Gastroesophageal sphincter (tissue), 3 donors: ENCODE results near the gene SLC38A3.

Experiments
- POLR2A ChIP-seq, 2 donors: fragments of 450-650 bp; IDR thresholded peaks; one replicate each; pipeline ENCODE4 v1.6.1; 2017; ENCODE audit warnings: antibody characterized with exemption in 2 of 2, mild to moderate bottlenecking in 2 of 2, moderate library complexity in 1 of 2
- POLR2AphosphoS5 ChIP-seq: sonication (generic); formaldehyde crosslinking; IDR thresholded peaks from one replicate; pipeline ENCODE4 v1.6.1; 2017; ENCODE audit warnings: antibody characterized with exemption
- TF ChIP-seq, protein P1 (sequence below), 4 experiments: fragments of 200-600 bp in 2 of 4; fragments of 450-650 bp in 2 of 4; sonication (generic) in 1 of 4; IDR thresholded peaks; one replicate each; pipeline ENCODE4 v1.5.1; 2017 to 2019; ENCODE audit warnings: antibody characterized with exemption in 4 of 4, mild to moderate bottlenecking in 2 of 4, moderate library complexity in 2 of 4

DNA sequence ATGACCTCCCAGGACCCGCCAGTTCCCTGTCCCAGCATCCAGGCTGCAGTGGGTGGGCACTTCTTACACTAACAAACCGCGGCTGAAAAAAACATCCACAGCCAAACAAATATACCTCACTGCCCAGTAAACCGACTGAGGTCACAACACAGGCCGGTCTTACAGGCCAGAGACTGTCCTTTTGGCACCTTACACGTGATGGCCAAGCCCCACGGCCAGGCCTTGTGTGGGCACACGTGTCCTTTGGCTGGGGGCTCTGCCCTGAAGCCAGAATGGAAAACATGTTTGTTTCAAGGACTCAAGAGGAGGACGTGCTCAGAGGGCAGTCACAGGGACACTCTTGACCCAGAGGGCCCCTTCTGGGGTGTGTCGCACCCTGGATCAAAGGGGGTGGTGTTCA, 9.8 kb downstream of the SLC38A3 start:
- TF ChIP-seq, protein P1, sequence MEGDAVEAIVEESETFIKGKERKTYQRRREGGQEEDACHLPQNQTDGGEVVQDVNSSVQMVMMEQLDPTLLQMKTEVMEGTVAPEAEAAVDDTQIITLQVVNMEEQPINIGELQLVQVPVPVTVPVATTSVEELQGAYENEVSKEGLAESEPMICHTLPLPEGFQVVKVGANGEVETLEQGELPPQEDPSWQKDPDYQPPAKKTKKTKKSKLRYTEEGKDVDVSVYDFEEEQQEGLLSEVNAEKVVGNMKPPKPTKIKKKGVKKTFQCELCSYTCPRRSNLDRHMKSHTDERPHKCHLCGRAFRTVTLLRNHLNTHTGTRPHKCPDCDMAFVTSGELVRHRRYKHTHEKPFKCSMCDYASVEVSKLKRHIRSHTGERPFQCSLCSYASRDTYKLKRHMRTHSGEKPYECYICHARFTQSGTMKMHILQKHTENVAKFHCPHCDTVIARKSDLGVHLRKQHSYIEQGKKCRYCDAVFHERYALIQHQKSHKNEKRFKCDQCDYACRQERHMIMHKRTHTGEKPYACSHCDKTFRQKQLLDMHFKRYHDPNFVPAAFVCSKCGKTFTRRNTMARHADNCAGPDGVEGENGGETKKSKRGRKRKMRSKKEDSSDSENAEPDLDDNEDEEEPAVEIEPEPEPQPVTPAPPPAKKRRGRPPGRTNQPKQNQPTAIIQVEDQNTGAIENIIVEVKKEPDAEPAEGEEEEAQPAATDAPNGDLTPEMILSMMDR (IDR thresholded peaks at IDR 0.05): no peak
- no peak for TF ChIP-seq POLR2AphosphoS5
- no peak for TF ChIP-seq POLR2A (IDR thresholded peaks at IDR 0.05)
